HepG2 (cell line): ENCODE measurements around the gene REM2. TPM values are rescaled to one million over a fixed set of nuclear protein-coding genes. Genes with fewer than 3 reads are reported as not detected.
A peak's percentile ranks its signal among the peaks of the same experiment; 100 is the strongest.

Source experiments
- BORCS8-MEF2B ChIP-seq: sonication (generic); formaldehyde crosslinking; IDR thresholded peaks from 2 replicates; pipeline ENCODE4 v1.8.0; 2022; ENCODE audit warnings: mild to moderate bottlenecking, missing genetic modification reagents
- GTF3A ChIP-seq: sonication (generic); formaldehyde crosslinking; conservative IDR thresholded peaks from 2 replicates; pipeline ENCODE4 v1.4.0; 2020; ENCODE audit warnings: mild to moderate bottlenecking, missing genetic modification reagents
- IKZF5 ChIP-seq: IDR thresholded peaks from 2 replicates; pipeline ENCODE4 v1.6.1; 2018; ENCODE audit warnings: missing genetic modification reagents, mild to moderate bottlenecking, missing compliant biosample characterization
- IRX3 ChIP-seq: sonication (generic); formaldehyde crosslinking; IDR thresholded peaks from 2 replicates; pipeline ENCODE4 v1.8.1; 2023; ENCODE audit warnings: mild to moderate bottlenecking, low read depth, missing genetic modification reagents, borderline replicate concordance
- JUND ChIP-seq: sonication (generic); formaldehyde crosslinking; IDR thresholded peaks from 2 replicates; pipeline ENCODE4 v1.8.0; 2022; ENCODE audit warnings: mild to moderate bottlenecking, missing genetic modification reagents
- MIER2 ChIP-seq: IDR thresholded peaks from 2 replicates; pipeline ENCODE4 v1.6.1; 2016; ENCODE audit warnings: missing biosample characterization, missing genetic modification reagents
- NAIF1 ChIP-seq: sonication (generic); formaldehyde crosslinking; IDR thresholded peaks from 2 replicates; pipeline ENCODE4 v1.5.0; 2020; ENCODE audit warnings: mild to moderate bottlenecking, missing genetic modification reagents, borderline replicate concordance
- NR2F2 ChIP-seq: IDR thresholded peaks from 2 replicates; pipeline ENCODE4 v1.6.1; 2012; ENCODE audit warnings: low read depth, inconsistent platforms, borderline replicate concordance
- POGK ChIP-seq: sonication (generic); formaldehyde crosslinking; conservative IDR thresholded peaks from 2 replicates; pipeline ENCODE4 v1.8.0; 2022; ENCODE audit warnings: mild to moderate bottlenecking, moderate library complexity, missing genetic modification reagents
- REL ChIP-seq: sonication (generic); formaldehyde crosslinking; conservative IDR thresholded peaks from 2 replicates; pipeline ENCODE4 v1.8.0; 2022; ENCODE audit warnings: mild to moderate bottlenecking, missing genetic modification reagents, moderate library complexity
- SALL1 ChIP-seq: sonication (generic); formaldehyde crosslinking; IDR thresholded peaks from 2 replicates; pipeline ENCODE4 v1.8.0; 2022; ENCODE audit warnings: mild to moderate bottlenecking, missing genetic modification reagents
- SRSF9 ChIP-seq: fragments of 200-400 bp; formaldehyde crosslinking; IDR thresholded peaks from 2 replicates; pipeline ENCODE4 v1.6.1; 2018; ENCODE audit warnings: borderline replicate concordance, mild to moderate bottlenecking, low read depth, low read length; ENCODE audit not compliant: insufficient read depth, poor library complexity, severe bottlenecking
- ZNF501 ChIP-seq: sonication (generic); formaldehyde crosslinking; IDR thresholded peaks from 2 replicates; pipeline ENCODE4 v1.5.1; 2020; ENCODE audit warnings: mild to moderate bottlenecking, moderate library complexity, missing genetic modification reagents
- ZNF598 ChIP-seq: sonication (generic); formaldehyde crosslinking; IDR thresholded peaks from 2 replicates; pipeline ENCODE4 v1.5.1; 2020; ENCODE audit warnings: mild to moderate bottlenecking, missing genetic modification reagents, borderline replicate concordance
- ZNF7 ChIP-seq: IDR thresholded peaks from 2 replicates; pipeline ENCODE4 v1.6.1; 2016; ENCODE audit warnings: missing biosample characterization, missing genetic modification reagents
- ZNF768 ChIP-seq: sonication (generic); formaldehyde crosslinking; IDR thresholded peaks from 2 replicates; pipeline ENCODE4 v1.4.0; 2020; ENCODE audit warnings: missing genetic modification reagents
- ZNF883 ChIP-seq: sonication (generic); formaldehyde crosslinking; IDR thresholded peaks from 2 replicates; pipeline ENCODE4 v1.5.1; 2020; ENCODE audit warnings: mild to moderate bottlenecking, missing genetic modification reagents; ENCODE audit errors: not compliant biosample characterization
- polyA plus RNA-seq, 8 experiments: library from polyadenylated mRNA; depleted of rRNA in 3 of 8; stranded (reverse) in 7 of 8; unstranded in 1 of 8; fragments of >200 nt; fragmentation: Illumina TruSeq in 4 of 8; extraction: Trizol in 4 of 8; gene quantifications; 2 replicates each; pipeline versions ENCODE4 v1.2.1 to v1.2.3, GENCODE V29; 2011 to 2016; ENCODE audit warnings: low read depth in 4 of 8, missing spikeins in 1 of 8, mixed read lengths in 1 of 8; ENCODE audit not compliant: insufficient read depth in 1 of 8
- total RNA-seq, 5 experiments: library from RNA; depleted of rRNA; stranded (reverse); fragments of >200 nt; fragmentation: Illumina TruSeq; extraction: Trizol; gene quantifications; 2 replicates each; pipeline ENCODE4 v1.2.3, GENCODE V29; 2016; ENCODE audit warnings: low read depth in 1 of 5
- TF ChIP-seq, protein P1 (sequence below): IDR thresholded peaks from 2 replicates; pipeline ENCODE4 v1.6.1; 2016; ENCODE audit warnings: low read depth
- TF ChIP-seq, protein P2 (sequence below): sonication (generic); formaldehyde crosslinking; IDR thresholded peaks from 2 replicates; pipeline ENCODE4 v1.5.0; 2020; ENCODE audit warnings: mild to moderate bottlenecking, missing genetic modification reagents
- TF ChIP-seq, protein P3 (sequence below): sonication (generic); formaldehyde crosslinking; IDR thresholded peaks from 2 replicates; pipeline ENCODE4 v1.4.0; 2020; ENCODE audit warnings: missing genetic modification reagents

Gene REM2
- total and polyA plus RNA-seq, 2 of the 13 experiments (the other 11 are each of a cell fraction or from before 2014, with no cell fraction given): 0.20 TPM; not detected in 1

- TF ChIP-seq ZNF883 (CRISPR knock-in tag): peak; percentile 95
- TF ChIP-seq POGK (CRISPR knock-in tag): peak; percentile 89
- TF ChIP-seq GTF3A (CRISPR knock-in tag): peak; percentile 89; the same call in 1 of the 2 replicates
- TF ChIP-seq REL: peak; percentile 88; the same call in 1 of the 2 replicates
- TF ChIP-seq, protein P1, sequence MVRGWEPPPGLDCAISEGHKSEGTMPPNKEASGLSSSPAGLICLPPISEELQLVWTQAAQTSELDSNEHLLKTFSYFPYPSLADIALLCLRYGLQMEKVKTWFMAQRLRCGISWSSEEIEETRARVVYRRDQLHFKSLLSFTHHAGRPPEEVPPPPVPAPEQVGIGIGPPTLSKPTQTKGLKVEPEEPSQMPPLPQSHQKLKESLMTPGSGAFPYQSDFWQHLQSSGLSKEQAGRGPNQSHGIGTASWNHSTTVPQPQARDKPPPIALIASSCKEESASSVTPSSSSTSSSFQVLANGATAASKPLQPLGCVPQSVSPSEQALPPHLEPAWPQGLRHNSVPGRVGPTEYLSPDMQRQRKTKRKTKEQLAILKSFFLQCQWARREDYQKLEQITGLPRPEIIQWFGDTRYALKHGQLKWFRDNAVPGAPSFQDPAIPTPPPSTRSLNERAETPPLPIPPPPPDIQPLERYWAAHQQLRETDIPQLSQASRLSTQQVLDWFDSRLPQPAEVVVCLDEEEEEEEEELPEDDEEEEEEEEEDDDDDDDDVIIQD: peak; percentile 77
- TF ChIP-seq, protein P2, sequence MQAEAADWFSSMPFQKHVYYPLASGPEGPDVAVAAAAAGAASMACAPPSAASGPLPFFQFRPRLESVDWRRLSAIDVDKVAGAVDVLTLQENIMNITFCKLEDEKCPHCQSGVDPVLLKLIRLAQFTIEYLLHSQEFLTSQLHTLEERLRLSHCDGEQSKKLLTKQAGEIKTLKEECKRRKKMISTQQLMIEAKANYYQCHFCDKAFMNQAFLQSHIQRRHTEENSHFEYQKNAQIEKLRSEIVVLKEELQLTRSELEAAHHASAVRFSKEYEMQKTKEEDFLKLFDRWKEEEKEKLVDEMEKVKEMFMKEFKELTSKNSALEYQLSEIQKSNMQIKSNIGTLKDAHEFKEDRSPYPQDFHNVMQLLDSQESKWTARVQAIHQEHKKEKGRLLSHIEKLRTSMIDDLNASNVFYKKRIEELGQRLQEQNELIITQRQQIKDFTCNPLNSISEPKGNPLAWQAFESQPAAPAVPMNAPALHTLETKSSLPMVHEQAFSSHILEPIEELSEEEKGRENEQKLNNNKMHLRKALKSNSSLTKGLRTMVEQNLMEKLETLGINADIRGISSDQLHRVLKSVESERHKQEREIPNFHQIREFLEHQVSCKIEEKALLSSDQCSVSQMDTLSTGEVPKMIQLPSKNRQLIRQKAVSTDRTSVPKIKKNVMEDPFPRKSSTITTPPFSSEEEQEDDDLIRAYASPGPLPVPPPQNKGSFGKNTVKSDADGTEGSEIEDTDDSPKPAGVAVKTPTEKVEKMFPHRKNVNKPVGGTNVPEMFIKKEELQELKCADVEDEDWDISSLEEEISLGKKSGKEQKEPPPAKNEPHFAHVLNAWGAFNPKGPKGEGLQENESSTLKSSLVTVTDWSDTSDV (CRISPR knock-in tag): no peak; the same call in 1 of the 2 replicates
- peak; percentile 50; the same call in 1 of the 2 replicates for TF ChIP-seq JUND (CRISPR knock-in tag)
- peak; percentile 32; the same call in 1 of the 2 replicates for TF ChIP-seq ZNF7 (CRISPR knock-in tag)
- TF ChIP-seq, protein P3, sequence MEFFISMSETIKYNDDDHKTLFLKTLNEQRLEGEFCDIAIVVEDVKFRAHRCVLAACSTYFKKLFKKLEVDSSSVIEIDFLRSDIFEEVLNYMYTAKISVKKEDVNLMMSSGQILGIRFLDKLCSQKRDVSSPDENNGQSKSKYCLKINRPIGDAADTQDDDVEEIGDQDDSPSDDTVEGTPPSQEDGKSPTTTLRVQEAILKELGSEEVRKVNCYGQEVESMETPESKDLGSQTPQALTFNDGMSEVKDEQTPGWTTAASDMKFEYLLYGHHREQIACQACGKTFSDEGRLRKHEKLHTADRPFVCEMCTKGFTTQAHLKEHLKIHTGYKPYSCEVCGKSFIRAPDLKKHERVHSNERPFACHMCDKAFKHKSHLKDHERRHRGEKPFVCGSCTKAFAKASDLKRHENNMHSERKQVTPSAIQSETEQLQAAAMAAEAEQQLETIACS (CRISPR knock-in tag): peak; percentile 67; the same call in 1 of the 2 replicates
- TF ChIP-seq BORCS8-MEF2B (CRISPR knock-in tag): no peak; the same call in none of the 2 replicates
- TF ChIP-seq SALL1: peak; percentile 85
- TF ChIP-seq ZNF501 (CRISPR knock-in tag): peak; percentile 100
- peak; percentile 41 for TF ChIP-seq NAIF1 (CRISPR knock-in tag)
- peak; percentile 18 for TF ChIP-seq MIER2 (CRISPR knock-in tag)
- peak; percentile 91; the same call in 1 of the 2 replicates for TF ChIP-seq IRX3 (CRISPR knock-in tag)
- peak; percentile 85; the same call in 1 of the 2 replicates for TF ChIP-seq ZNF768 (CRISPR knock-in tag)
- TF ChIP-seq IKZF5 (CRISPR knock-in tag): peak; percentile 83
- TF ChIP-seq ZNF598 (CRISPR knock-in tag): peak; percentile 99
- peak; percentile 63; the same call in 1 of the 2 replicates for TF ChIP-seq NR2F2
- no peak for TF ChIP-seq SRSF9
Observed at GRCh38 chr14:22871224-22872032, 11.6 kb upstream of the REM2 start, which contains the start of gene LRP10 (continued).
